HCT116 (cell line): ENCODE measurements around the gene SERINC5.

Source experiments
- EZH2 ChIP-seq: fragments of 200-600 bp; sonication (generic); IDR thresholded peaks from 2 replicates; pipeline ENCODE4 v1.6.1; 2017; ENCODE audit warnings: antibody characterized with exemption, mixed run types
- POLR2A ChIP-seq: IDR thresholded peaks from 2 replicates; pipeline ENCODE4 v1.7.0; 2011; ENCODE audit warnings: borderline replicate concordance; ENCODE audit not compliant: insufficient read depth, insufficient read length; ENCODE audit errors: extremely low read depth
- YY1 ChIP-seq: IDR thresholded peaks from 2 replicates; pipeline ENCODE4 v1.6.1; 2011; ENCODE audit warnings: low read length, low read depth, moderate library complexity, mild to moderate bottlenecking; ENCODE audit not compliant: insufficient replicate concordance; ENCODE audit errors: extremely low read depth
- ZBTB33 ChIP-seq: IDR thresholded peaks from 2 replicates; pipeline ENCODE4 v1.6.1; 2011; ENCODE audit warnings: mild to moderate bottlenecking, low read length, moderate library complexity; ENCODE audit not compliant: insufficient replicate concordance; ENCODE audit errors: extremely low read depth
- ZNF274 ChIP-seq: fragments of 200-500 bp; sonication (Bioruptor generic); IDR thresholded peaks from 2 replicates; pipeline ENCODE4 v1.6.1; 2014; ENCODE audit warnings: mild to moderate bottlenecking, low read depth, low read length, inconsistent platforms
- TF ChIP-seq, protein P1 (sequence below), 3 experiments: fragments of 200-600 bp in 1 of 3; sonication (generic) in 1 of 3; IDR thresholded peaks in 2 of 3; conservative IDR thresholded peaks in 1 of 3; 2 replicates each; pipeline ENCODE4 v1.5.1; 2012 to 2017; ENCODE audit warnings: low read depth in 2 of 3, low read length in 2 of 3, antibody characterized with exemption in 1 of 3, borderline replicate concordance in 1 of 3, control low read depth in 1 of 3, mild to moderate bottlenecking in 1 of 3, mixed read lengths in 1 of 3, mixed run types in 1 of 3, moderate library complexity in 1 of 3; ENCODE audit not compliant: insufficient read depth in 1 of 3

DNA sequence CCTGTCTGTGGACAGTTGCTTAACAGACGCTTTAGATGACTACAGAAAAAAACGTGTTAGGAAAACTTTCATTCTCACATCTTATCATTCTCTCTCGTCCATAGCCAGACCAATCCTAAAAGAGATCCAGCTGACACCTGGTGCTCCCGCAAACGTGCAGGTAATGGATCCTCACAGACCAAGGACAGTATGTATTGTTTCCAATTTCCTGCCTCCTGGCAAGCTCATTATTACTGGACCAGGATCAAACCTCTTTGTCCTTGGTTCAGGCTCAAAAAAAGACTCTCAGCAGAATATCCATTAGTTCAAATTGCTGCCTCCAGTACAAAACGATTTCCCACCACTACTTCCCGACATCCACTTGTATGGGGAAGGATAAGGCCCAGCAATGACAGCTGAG is 62.4 kb downstream of the SERINC5 start:
- TF ChIP-seq, protein P1, sequence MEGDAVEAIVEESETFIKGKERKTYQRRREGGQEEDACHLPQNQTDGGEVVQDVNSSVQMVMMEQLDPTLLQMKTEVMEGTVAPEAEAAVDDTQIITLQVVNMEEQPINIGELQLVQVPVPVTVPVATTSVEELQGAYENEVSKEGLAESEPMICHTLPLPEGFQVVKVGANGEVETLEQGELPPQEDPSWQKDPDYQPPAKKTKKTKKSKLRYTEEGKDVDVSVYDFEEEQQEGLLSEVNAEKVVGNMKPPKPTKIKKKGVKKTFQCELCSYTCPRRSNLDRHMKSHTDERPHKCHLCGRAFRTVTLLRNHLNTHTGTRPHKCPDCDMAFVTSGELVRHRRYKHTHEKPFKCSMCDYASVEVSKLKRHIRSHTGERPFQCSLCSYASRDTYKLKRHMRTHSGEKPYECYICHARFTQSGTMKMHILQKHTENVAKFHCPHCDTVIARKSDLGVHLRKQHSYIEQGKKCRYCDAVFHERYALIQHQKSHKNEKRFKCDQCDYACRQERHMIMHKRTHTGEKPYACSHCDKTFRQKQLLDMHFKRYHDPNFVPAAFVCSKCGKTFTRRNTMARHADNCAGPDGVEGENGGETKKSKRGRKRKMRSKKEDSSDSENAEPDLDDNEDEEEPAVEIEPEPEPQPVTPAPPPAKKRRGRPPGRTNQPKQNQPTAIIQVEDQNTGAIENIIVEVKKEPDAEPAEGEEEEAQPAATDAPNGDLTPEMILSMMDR (IDR thresholded peaks at IDR 0.05 in 2 of 3, conservative IDR thresholded peaks at IDR 0.05 in 1 of 3; ENCODE audit: borderline replicate concordance in 1 of 3, insufficient read depth in 1 of 3, low read depth in 2 of 3, low read length in 2 of 3): no peak
- TF ChIP-seq POLR2A: no peak
- TF ChIP-seq EZH2: no peak
- TF ChIP-seq ZNF274: no peak
- TF ChIP-seq ZBTB33: no peak
- no peak for TF ChIP-seq YY1
